ENCODE data around the gene SYNE1.
"Not testable (repeated sequence)": the region's sequence is repeated elsewhere in the genome, so short reads cannot be mapped to it uniquely, and the experiment has no call there.

The SYNE1 gene

GRCh38 chr6:152491501-152491900 is 145.7 kb downstream of the SYNE1 start:
- DNase-seq (ENCODE audit: low spot score) = not testable (repeated sequence)

DNA sequence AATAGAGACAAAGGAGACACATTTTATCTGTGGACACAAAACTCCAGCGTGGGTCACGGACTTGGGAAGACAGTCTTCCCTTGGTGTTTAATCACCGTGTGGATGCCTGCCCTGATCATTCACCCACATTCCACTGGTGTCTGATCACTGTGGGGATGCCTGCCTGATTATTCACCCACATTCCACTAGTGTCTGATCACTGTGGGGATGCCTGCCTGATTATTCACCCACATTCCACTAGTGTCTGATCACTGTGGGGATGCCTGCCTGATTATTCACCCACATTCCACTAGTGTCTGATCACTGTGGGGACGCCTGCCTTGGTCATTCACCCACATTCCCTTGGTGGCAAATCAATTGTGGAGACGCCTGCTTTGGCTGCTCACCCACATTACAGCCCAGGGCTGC is 146.2 kb downstream of the SYNE1 start:
- DNase-seq (ENCODE audit: low spot score) = not testable (repeated sequence)

DNA sequence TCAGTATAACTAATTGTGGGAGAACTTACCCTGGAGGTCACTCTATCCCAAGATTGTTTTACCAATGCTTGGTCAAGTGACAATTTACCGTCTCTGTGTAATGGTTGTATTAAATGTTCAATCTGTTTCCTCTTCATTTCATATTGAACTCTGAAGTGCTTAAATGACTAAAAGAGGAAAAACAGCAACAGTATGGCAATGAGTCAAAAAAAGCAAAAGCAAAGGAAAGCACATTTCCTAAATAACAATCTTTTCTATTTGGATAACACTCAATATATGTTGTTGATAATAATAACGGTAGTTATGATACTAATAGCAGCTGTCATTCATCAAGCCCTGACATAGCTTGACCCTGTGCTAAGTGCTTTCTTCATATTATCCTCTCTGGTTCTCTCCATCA is 152.4 kb downstream of the SYNE1 start:
- DNase-seq (ENCODE audit: low spot score) = no peak

GRCh38 chr6:152482289-152482688 is 154.9 kb downstream of the SYNE1 start:
- no peak for DNase-seq (ENCODE audit: low spot score)

DNA sequence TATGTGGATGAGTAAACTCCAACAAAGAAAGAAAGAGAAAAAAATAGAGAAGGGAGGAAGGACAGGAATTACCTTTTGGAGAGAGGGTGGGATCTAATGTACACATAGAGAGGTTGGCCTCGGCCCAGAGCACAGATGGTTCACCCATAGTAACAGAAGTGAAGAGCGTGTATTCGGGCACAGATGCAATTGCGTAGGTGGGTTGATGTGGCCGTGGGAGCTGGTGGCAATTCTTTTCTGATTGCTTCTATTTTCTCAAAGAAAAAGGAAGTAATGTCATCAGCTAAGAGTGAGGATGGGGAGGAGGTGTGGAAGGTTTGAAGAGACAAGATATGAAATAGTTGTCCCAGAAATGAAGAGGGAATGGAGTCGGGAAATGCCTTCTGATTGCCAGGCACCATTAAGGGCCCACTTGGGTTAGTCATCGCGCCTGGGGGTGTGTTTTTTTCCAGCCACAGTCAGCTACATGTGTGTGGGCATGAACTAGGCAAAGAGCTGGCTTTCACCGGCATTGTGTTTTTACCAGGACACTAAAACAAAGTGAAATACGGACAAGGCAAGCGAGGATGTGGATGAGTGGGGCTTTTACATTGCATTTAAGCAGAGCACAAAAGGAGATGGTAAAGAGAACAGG is 158.7 kb downstream of the SYNE1 start:
- no peak for DNase-seq (ENCODE audit: low spot score)

- DNase-seq (ENCODE audit: low spot score) = no peak
Measured at GRCh38 chr6:152474354-152474753, 162.8 kb downstream of the SYNE1 start.

DNA sequence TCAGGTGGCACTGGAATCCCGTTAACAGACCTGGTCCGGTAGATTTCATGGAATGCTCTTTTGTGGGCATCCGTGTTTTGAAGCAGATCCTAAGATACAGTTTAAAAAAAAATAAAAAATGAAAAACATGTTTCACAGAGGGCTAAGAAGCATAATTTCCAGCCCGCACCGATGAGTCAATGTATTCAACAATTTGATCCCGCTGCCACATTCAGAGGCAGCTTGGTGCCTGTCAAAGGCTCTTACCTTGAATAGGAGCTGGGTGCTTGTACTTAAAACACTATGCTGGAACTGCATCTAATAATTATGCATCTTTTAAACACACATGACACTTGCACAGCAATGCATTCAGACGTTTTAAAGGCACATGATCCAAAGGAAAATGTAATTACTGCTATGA is 164.8 kb downstream of the SYNE1 start:
- DNase-seq (ENCODE audit: low spot score) = no peak

GRCh38 chr6:152471456-152472265 is 165.5 kb downstream of the SYNE1 start:
- no peak for DNase-seq (ENCODE audit: low spot score)

DNA sequence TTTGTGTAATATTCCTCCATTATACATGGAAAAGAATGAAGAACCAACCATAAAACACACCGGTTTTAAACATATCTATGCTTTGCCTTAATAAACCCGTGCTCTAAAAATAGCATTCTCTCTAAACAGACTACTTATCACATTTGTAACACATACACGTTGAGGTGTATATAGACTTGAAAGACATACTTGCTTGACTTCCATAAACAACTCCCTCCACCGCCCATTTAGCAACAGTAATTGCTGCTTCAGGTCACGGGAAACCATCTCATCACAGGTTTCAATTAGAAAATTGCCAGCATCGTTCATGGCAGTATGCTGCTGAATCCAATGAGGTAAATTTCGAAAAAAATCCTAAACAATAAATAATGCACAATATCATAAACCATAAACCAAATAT is 174.0 kb downstream of the SYNE1 start:
- DNase-seq (ENCODE audit: low spot score) = no peak

DNA sequence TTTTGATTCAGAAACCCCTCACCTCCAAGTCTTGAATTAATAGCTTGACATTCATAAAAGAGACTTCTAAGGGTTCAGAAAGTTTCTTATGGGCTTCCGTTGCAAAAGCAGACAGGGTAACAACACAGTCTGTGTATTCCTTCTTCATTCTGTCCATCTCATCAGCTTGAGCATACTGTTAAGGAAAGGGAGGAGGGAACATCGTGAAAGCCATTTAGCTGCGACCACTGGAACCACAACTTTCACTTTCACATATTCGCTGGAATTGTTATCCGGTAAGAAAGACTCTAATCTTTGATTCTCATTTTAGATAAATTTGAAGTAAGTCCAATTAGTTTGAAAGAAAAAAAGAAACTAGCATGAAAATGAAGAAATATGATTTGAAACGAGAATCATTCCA is 174.4 kb downstream of the SYNE1 start:
- no peak for DNase-seq (ENCODE audit: low spot score)

DNA sequence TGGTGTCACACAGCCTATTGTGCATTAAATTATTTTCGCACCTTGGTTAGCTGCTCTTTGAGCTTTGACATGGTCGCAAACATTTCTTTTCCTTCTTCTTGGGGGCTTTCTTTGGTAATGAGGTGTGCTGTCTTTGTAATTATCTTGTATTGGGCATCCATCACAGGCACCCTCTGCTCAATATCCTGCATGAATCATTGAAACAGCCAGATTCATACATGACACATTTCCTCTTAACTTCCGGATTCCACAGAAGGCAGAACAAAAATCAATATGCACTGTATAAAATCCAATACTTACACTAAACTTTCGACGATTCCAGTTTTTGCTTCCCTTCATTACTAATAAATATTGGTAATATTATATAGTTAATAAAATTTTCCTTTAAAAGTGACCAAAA is 175.6 kb downstream of the SYNE1 start:
- DNase-seq (ENCODE audit: low spot score) = peak; percentile 86

- no peak for DNase-seq (ENCODE audit: low spot score)
Measured at GRCh38 chr6:152458648-152459644, 178.2 kb downstream of the SYNE1 start.

- DNase-seq (ENCODE audit: low spot score) = no peak
Measured at GRCh38 chr6:152457949-152458624, 179.1 kb downstream of the SYNE1 start.

- DNase-seq (ENCODE audit: low spot score) = no peak
Measured at GRCh38 chr6:152454003-152454402, 183.2 kb downstream of the SYNE1 start.

- peak; percentile 87 for DNase-seq (ENCODE audit: low spot score)
Measured at GRCh38 chr6:152453421-152453820, 183.7 kb downstream of the SYNE1 start.

DNA sequence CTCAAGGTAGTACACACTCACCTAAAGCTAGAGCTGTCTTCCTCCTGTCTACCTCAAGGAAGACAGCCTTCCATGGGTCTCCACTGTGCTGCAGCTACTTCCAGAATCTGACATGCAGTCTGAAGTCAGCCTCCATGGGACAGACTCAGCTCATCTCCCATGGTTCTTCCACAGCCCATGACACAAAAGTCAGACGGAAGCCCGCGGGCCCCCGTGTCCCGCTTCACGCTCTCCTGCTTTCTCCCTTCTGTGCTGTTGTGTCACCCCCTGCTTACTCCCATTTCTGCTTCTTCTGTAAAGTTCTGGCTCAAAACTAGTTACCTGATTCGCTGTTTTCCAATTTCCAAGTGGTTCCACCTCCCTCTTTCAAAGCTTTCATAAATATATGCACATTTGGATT is 184.5 kb downstream of the SYNE1 start:
- DNase-seq (ENCODE audit: low spot score) = no peak

DNA sequence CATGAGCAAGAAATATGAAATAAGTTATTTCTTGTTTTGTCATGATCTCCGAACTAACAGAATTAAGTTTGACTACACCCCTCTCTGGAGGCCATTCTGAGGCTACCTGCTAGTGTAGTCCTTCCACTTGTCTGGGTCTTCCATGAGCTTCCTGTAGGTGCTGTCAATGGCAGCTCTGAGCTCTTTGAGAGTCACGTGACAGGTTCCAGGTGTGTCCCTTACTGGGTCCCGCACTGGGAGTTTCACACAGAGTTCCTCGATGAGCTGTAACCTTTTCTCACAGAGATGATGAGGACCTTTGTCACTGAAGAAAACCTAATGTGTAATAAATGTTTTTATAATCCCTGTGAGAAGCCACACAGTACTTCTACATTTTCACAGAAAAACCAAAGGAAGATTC is 186.6 kb downstream of the SYNE1 start:
- no peak for DNase-seq (ENCODE audit: low spot score)

GRCh38 chr6:152441902-152442301 is 195.3 kb downstream of the SYNE1 start:
- no peak for DNase-seq (ENCODE audit: low spot score)

- DNase-seq (ENCODE audit: low spot score) = no peak
Measured at GRCh38 chr6:152435816-152436215, 201.3 kb downstream of the SYNE1 start.

DNA sequence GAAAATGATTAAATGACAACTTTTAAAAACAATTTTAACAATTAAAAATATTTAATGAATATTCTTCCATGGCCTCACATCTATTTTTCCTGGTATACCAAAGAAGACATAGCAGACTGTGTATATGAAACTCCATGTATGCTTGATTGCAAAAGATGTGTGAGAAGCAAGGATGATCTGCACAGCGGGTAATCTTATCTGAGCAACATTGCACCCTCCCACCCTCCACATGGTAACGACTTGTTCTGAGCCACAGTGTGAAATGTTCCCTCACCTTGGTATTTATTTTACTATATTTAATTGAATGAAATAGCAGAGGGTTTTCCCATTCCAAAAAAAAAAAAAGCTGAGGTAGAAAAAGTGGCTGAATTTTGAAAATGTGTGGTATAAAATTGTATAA is 204.4 kb downstream of the SYNE1 start:
- DNase-seq (ENCODE audit: low spot score) = no peak

- DNase-seq (ENCODE audit: low spot score) = no peak
Measured at GRCh38 chr6:152428126-152428525, 209.0 kb downstream of the SYNE1 start.

GRCh38 chr6:152426276-152426675 is 210.9 kb downstream of the SYNE1 start:
- DNase-seq (ENCODE audit: low spot score) = no peak
